ENCODE data around the gene RHBDL2. TPM values are rescaled to one million over a fixed set of nuclear protein-coding genes. Genes with fewer than 3 reads are reported as not detected.
A peak's percentile ranks its signal among the peaks of the same experiment; 100 is the strongest.

Gene RHBDL2
- total and polyA plus RNA-seq, 2 of the 13 experiments (the other 11 are each of a cell fraction or from before 2014, with no cell fraction given), result 3.3 to 5.4 TPM

DNA sequence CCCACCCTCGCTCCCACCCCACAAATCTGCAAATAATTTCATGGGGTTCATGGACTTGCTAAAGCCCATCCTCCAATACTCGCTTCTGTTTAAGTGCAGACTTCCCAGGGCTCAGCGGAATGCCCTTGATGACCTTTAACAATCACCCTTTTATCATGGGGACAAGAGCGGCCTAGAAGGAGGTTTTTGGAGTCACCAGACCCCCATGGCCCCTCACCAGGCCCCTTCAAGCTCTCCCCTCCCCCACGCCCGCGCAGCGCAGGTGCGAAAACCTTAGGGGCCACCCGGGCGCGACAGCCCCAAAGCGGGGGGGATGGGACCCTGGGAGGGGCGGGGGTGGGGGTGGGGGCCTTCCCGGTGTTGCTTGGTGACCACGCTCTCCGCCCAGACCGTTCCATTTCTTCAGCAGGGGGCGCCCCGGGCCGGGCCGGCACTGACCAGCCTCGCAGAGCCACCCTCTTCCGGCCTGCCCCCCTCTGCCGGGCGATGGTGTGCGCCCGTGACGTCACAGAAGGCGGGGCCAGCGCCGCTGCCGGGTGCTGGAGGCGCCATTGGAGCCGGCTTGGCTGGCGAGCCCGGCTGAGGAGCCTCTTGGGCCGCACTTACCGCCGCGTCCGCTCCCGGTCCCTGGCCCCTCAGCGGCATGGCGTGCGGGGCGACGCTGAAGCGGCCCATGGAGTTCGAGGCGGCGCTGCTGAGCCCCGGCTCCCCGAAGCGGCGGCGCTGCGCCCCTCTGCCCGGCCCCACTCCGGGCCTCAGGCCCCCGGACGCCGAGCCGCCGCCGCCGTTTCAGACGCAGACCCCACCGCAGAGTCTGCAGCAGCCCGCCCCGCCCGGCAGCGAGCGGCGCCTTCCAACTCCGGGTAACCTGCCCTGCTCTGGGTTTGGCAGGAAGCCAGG is 49.4 kb upstream of the RHBDL2 start, which contains the start of gene AKIRIN1 (continued):
- TF ChIP-seq, protein P1, sequence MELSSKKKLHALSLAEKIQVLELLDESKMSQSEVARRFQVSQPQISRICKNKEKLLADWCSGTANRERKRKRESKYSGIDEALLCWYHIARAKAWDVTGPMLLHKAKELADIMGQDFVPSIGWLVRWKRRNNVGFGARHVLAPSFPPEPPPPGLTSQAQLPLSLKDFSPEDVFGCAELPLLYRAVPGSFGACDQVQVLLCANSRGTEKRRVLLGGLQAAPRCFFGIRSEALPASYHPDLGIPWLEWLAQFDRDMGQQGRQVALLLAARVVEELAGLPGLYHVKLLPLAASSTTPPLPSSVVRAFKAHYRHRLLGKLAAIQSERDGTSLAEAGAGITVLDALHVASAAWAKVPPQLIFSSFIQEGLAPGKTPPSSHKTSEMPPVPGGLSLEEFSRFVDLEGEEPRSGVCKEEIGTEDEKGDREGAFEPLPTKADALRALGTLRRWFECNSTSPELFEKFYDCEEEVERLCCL (CRISPR knock-in tag; IDR thresholded peaks at IDR 0.05; ENCODE audit: borderline replicate concordance), result no peak
- TF ChIP-seq, protein P2, sequence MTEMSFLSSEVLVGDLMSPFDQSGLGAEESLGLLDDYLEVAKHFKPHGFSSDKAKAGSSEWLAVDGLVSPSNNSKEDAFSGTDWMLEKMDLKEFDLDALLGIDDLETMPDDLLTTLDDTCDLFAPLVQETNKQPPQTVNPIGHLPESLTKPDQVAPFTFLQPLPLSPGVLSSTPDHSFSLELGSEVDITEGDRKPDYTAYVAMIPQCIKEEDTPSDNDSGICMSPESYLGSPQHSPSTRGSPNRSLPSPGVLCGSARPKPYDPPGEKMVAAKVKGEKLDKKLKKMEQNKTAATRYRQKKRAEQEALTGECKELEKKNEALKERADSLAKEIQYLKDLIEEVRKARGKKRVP (CRISPR knock-in tag; IDR thresholded peaks at IDR 0.05), result no peak
- TF ChIP-seq ZKSCAN5 (CRISPR knock-in tag; IDR thresholded peaks at IDR 0.05) (no peak), CREB1 (IDR thresholded peaks at IDR 0.05) (peak; percentile 100), CREB1 (CRISPR knock-in tag; IDR thresholded peaks at IDR 0.05) (peak; percentile 94), KDM3A (CRISPR knock-in tag; IDR thresholded peaks at IDR 0.05; ENCODE audit: low read depth) (peak; percentile 81; the same call in 1 of the 2 replicates), RFX3 (CRISPR knock-in tag; IDR thresholded peaks at IDR 0.05) (peak; percentile 54), ZNF550 (CRISPR knock-in tag; IDR thresholded peaks at IDR 0.05; ENCODE audit: borderline replicate concordance) (no peak), ZNF292 (CRISPR knock-in tag; IDR thresholded peaks at IDR 0.05; ENCODE audit: borderline replicate concordance, low read depth) (no peak)
- TF ChIP-seq, protein P3, sequence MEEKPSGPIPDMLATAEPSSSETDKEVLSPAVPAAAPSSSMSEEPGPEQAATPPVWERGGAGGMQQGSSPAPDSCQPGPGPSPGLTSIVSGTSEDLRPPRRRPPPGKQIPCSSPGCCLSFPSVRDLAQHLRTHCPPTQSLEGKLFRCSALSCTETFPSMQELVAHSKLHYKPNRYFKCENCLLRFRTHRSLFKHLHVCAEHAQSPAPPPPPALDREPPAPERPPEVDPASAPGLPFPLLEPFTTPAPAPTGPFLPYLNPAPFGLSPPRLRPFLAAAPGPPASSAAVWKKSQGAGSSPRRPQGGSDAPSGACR (CRISPR knock-in tag; IDR thresholded peaks at IDR 0.05), result no peak
- TF ChIP-seq, protein P4, sequence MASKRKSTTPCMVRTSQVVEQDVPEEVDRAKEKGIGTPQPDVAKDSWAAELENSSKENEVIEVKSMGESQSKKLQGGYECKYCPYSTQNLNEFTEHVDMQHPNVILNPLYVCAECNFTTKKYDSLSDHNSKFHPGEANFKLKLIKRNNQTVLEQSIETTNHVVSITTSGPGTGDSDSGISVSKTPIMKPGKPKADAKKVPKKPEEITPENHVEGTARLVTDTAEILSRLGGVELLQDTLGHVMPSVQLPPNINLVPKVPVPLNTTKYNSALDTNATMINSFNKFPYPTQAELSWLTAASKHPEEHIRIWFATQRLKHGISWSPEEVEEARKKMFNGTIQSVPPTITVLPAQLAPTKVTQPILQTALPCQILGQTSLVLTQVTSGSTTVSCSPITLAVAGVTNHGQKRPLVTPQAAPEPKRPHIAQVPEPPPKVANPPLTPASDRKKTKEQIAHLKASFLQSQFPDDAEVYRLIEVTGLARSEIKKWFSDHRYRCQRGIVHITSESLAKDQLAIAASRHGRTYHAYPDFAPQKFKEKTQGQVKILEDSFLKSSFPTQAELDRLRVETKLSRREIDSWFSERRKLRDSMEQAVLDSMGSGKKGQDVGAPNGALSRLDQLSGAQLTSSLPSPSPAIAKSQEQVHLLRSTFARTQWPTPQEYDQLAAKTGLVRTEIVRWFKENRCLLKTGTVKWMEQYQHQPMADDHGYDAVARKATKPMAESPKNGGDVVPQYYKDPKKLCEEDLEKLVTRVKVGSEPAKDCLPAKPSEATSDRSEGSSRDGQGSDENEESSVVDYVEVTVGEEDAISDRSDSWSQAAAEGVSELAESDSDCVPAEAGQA (IDR thresholded peaks at IDR 0.05; ENCODE audit: low read depth), result 0 out of 2 replicates have a peak, but pooled peaks have one; percentile 29
- TF ChIP-seq, protein P4 (CRISPR knock-in tag; IDR thresholded peaks at IDR 0.05; ENCODE audit: borderline replicate concordance), result no peak
- TF ChIP-seq, protein P5, sequence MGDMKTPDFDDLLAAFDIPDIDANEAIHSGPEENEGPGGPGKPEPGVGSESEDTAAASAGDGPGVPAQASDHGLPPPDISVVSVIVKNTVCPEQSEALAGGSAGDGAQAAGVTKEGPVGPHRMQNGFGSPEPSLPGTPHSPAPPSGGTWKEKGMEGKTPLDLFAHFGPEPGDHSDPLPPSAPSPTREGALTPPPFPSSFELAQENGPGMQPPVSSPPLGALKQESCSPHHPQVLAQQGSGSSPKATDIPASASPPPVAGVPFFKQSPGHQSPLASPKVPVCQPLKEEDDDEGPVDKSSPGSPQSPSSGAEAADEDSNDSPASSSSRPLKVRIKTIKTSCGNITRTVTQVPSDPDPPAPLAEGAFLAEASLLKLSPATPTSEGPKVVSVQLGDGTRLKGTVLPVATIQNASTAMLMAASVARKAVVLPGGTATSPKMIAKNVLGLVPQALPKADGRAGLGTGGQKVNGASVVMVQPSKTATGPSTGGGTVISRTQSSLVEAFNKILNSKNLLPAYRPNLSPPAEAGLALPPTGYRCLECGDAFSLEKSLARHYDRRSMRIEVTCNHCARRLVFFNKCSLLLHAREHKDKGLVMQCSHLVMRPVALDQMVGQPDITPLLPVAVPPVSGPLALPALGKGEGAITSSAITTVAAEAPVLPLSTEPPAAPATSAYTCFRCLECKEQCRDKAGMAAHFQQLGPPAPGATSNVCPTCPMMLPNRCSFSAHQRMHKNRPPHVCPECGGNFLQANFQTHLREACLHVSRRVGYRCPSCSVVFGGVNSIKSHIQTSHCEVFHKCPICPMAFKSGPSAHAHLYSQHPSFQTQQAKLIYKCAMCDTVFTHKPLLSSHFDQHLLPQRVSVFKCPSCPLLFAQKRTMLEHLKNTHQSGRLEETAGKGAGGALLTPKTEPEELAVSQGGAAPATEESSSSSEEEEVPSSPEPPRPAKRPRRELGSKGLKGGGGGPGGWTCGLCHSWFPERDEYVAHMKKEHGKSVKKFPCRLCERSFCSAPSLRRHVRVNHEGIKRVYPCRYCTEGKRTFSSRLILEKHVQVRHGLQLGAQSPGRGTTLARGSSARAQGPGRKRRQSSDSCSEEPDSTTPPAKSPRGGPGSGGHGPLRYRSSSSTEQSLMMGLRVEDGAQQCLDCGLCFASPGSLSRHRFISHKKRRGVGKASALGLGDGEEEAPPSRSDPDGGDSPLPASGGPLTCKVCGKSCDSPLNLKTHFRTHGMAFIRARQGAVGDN (CRISPR knock-in tag; IDR thresholded peaks at IDR 0.05), result peak; percentile 80
- TF ChIP-seq, protein P6, sequence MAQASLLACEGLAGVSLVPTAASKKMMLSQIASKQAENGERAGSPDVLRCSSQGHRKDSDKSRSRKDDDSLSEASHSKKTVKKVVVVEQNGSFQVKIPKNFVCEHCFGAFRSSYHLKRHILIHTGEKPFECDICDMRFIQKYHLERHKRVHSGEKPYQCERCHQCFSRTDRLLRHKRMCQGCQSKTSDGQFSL (CRISPR knock-in tag; IDR thresholded peaks at IDR 0.05), result peak; percentile 63; the same call in 1 of the 2 replicates
